A549 (cell line): ENCODE measurements around the gene TPM1. TPM values are rescaled to one million over a fixed set of nuclear protein-coding genes. Genes with fewer than 3 reads are reported as not detected.

Experiments
- ATAC-seq, 2 experiments: fragments of 200-7000 bp in 1 of 2; fragments of >200 bp in 1 of 2; cut with Nextera tagmentation in 1 of 2; cut with Tn5 transposase in 1 of 2; 3 replicates each; pipeline versions ENCODE4 v1.8.0 to v1.9.1; 2018 to 2020; ENCODE audit warnings: mild to moderate bottlenecking in 1 of 2, moderate library complexity in 1 of 2
- CTCF ChIA-PET: fragments of 300-600 bp; sonication (Branson Sonifier 250); formaldehyde crosslinking; extraction: SDS; loops from one replicate; lab custom pipeline; 2021; ENCODE audit warnings: antibody characterized with exemption, inconsistent platforms; lab: Yijun Ruan, JAX
- POLR2A ChIA-PET: fragments of 350-600 bp; formaldehyde crosslinking; extraction: SDS; loops from one replicate; lab custom pipeline; 2021; ENCODE audit warnings: antibody characterized with exemption, inconsistent platforms; lab: Yijun Ruan, JAX
- DNase-seq, 2 experiments: peaks; one replicate each; pipeline versions ENCODE4 v3.0.0 to v3.0.0-alpha.2; 2011 to 2016; ENCODE audit warnings: low read depth in 1 of 2, low spot score in 1 of 2
- FAIRE-seq: peaks from 2 replicates; lab custom pipeline; 2011; peaks lifted over from hg19 to GRCh38; lab: Jason Lieb, UNC
- H3K27ac ChIP-seq, 2 experiments: fragments of >200 bp; sonication (Bioruptor Twin); formaldehyde crosslinking; 3 replicates each; pipeline ENCODE4 v1.5.1; 2016 to 2017
- H3K4me1 ChIP-seq: fragments of >200 bp; sonication (Bioruptor Twin); formaldehyde crosslinking; 3 replicates; pipeline ENCODE4 v1.6.1; 2016
- H3K4me2 ChIP-seq: fragments of >200 bp; sonication (Bioruptor Twin); formaldehyde crosslinking; 3 replicates; pipeline ENCODE4 v1.6.1; 2016
- H3K4me3 ChIP-seq: fragments of >200 bp; sonication (Bioruptor Twin); formaldehyde crosslinking; 3 replicates; pipeline ENCODE4 v1.5.1; 2016
- H3K9me3 ChIP-seq: fragments of >200 bp; sonication (Bioruptor Twin); formaldehyde crosslinking; 3 replicates; pipeline ENCODE4 v1.6.1; 2016
- EHF ChIP-seq: fragments of 250-450 bp; sonication (Bioruptor Pico); IDR thresholded peaks from 2 replicates; pipeline ENCODE4 v1.5.0; 2020; ENCODE audit warnings: mild to moderate bottlenecking
- EP300 ChIP-seq, 2 experiments: fragments of >200 bp; sonication (Bioruptor Twin); formaldehyde crosslinking; IDR thresholded peaks; 2 replicates in 1 of 2; 3 replicates in 1 of 2; pipeline ENCODE4 v1.6.1; 2016 to 2017
- GATA3 ChIP-seq: IDR thresholded peaks from 2 replicates; pipeline ENCODE4 v1.6.1; 2012; ENCODE audit warnings: borderline replicate concordance
- HDAC2 ChIP-seq: fragments of 200-600 bp; sonication (generic); IDR thresholded peaks from 2 replicates; pipeline ENCODE4 v1.6.1; 2016
- HOXB13 ChIP-seq: fragments of 250-450 bp; sonication (Bioruptor Pico); IDR thresholded peaks from 2 replicates; pipeline ENCODE4 v1.5.0; 2020; ENCODE audit warnings: low read depth, mild to moderate bottlenecking, moderate library complexity
- HOXB5 ChIP-seq: fragments of 250-450 bp; sonication (Bioruptor Pico); IDR thresholded peaks from 2 replicates; pipeline ENCODE4 v1.5.0; 2020; ENCODE audit warnings: mild to moderate bottlenecking, moderate library complexity
- JUN ChIP-seq, 2 experiments: fragments of >200 bp; sonication (Bioruptor Twin); formaldehyde crosslinking; IDR thresholded peaks; 2 replicates in 1 of 2; 3 replicates in 1 of 2; pipeline ENCODE4 v1.6.1; 2016 to 2017
- MAZ ChIP-seq: fragments of 150-350 bp; IDR thresholded peaks from 2 replicates; pipeline ENCODE4 v1.6.1; 2014; ENCODE audit warnings: antibody characterized with exemption, low read depth, low read length, borderline replicate concordance
- POLR2AphosphoS2 ChIP-seq: conservative IDR thresholded peaks from 2 replicates; pipeline ENCODE4 v1.6.1; 2012; ENCODE audit warnings: low read length, improper control_type of control experiment, inconsistent platforms
- RARB ChIP-seq: fragments of 250-450 bp; sonication (Bioruptor Pico); IDR thresholded peaks from 2 replicates; pipeline ENCODE4 v1.8.0; 2021; ENCODE audit warnings: mild to moderate bottlenecking, moderate library complexity
- RNF2 ChIP-seq: fragments of 200-600 bp; sonication (generic); IDR thresholded peaks from 2 replicates; pipeline ENCODE4 v1.6.1; 2016; ENCODE audit warnings: low read depth, mild to moderate bottlenecking, antibody characterized with exemption, moderate library complexity, borderline replicate concordance
- SMC3 ChIP-seq: fragments of >200 bp; sonication (Bioruptor Twin); formaldehyde crosslinking; IDR thresholded peaks from 3 replicates; pipeline ENCODE4 v1.6.1; 2018; ENCODE audit warnings: inconsistent platforms
- TFCP2L1 ChIP-seq: fragments of 250-450 bp; sonication (Bioruptor Pico); IDR thresholded peaks from 2 replicates; pipeline ENCODE4 v1.5.0; 2021; ENCODE audit warnings: mild to moderate bottlenecking
- TP53 ChIP-seq: fragments of 250-450 bp; sonication (Bioruptor Pico); IDR thresholded peaks from 2 replicates; pipeline ENCODE4 v1.5.0; 2021; ENCODE audit warnings: mild to moderate bottlenecking, moderate library complexity
- ZC3H11A ChIP-seq: fragments of 450-650 bp; IDR thresholded peaks from 2 replicates; pipeline ENCODE4 v1.6.1; 2014; ENCODE audit warnings: antibody characterized with exemption, mild to moderate bottlenecking
- WGBS: methylation state at CpG from one replicate; pipeline ENCODE4 v1.1.6; 2017; ENCODE audit errors: missing lambda C conversion rate; 5-methylcytosine and 5-hydroxymethylcytosine counted together
- polyA plus RNA-seq, 4 experiments: library from polyadenylated mRNA; depleted of rRNA in 3 of 4; stranded (reverse); fragments of >200 nt; fragmentation: RNase III in 1 of 4; extraction: RNeasy Plus Mini Kit Qiagen cat#74134 plus additional on column Dnase treatment in 1 of 4; gene quantifications; 2 replicates in 3 of 4; 3 replicates in 1 of 4; pipeline ENCODE4 v1.2.3, GENCODE V29; 2011 to 2017
- TF ChIP-seq, protein P1 (sequence below): fragments of 250-450 bp; sonication (Bioruptor Pico); IDR thresholded peaks from 2 replicates; pipeline ENCODE4 v1.5.0; 2020; ENCODE audit warnings: low read depth, mild to moderate bottlenecking, moderate library complexity
- TF ChIP-seq, protein P2 (sequence below): IDR thresholded peaks from 2 replicates; pipeline ENCODE4 v1.6.1; 2012
- TF ChIP-seq, protein P3 (sequence below): IDR thresholded peaks from 2 replicates; pipeline ENCODE4 v1.6.1; 2012; ENCODE audit warnings: low read depth, borderline replicate concordance
- TF ChIP-seq, protein P4 (sequence below): IDR thresholded peaks from 2 replicates; pipeline ENCODE4 v1.6.1; 2012

The TPM1 gene
- polyA plus RNA-seq, 2 of the 4 experiments (the other 2 are of a cell fraction): 894 to 954 TPM

DNA sequence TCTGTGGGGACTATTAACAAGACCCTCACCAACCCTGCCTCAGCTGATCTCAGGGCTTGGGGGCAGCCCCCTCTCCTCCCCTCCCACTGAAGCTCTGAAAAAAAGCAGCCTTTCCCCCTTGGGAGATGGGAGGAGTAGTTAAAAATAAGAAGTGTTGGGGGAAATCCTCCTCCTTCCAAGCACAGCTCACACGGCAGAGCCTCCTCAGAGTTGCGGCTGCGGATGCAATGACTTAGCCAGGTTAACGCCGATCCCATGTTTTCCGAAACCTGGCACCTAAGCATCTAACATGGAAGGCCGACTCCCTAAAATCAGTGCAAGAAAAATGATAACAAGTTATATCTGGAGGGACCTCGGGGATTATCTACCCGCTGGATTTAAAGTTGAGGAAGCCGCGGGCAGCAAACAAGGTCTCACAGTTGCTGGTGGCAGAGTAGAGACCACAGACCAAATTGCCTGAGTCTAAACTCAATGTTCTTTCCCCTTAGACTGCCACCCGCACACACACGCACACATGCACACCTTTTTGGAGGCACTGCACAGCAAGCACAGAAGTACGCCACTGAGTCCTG lies 1.1 kb upstream of the TPM1 start:
- peak overlapping the region; percentile 94 to 97 for H3K27ac ChIP-seq
- DNase-seq (no peak), FAIRE-seq (no peak), ATAC-seq (no peak; a peak in 1 of 6 replicates)
- H3K4me1 ChIP-seq: peaks cover 34% of the 10 kb centered on the region
- ChIA-PET CTCF (interaction anchor here (1.0 to 50.6 kb wide), 19 partner anchors 9 to 300 kb away, joined by 3 to 1136 read pairs (median 5); no protein-coding TSS in a partner anchor), POLR2A (interaction anchor here (0.8 to 7.8 kb wide), 10 partner anchors 18 to 259 kb away, joined by 3 to 98 read pairs (median 4); no protein-coding TSS in a partner anchor)
- H3K9me3 ChIP-seq: peaks cover 6% of the 10 kb centered on the region; the same call in 2 of the 3 replicates
- 84% methylated on average over 14 of the region's 14 CpGs for WGBS
- peak overlapping the region; percentile 93 for H3K4me2 ChIP-seq
- TF ChIP-seq JUN (IDR thresholded peaks at IDR 0.05): no peak
- no peak for TF ChIP-seq EHF (CRISPR knock-in tag)
- TF ChIP-seq, protein P1, sequence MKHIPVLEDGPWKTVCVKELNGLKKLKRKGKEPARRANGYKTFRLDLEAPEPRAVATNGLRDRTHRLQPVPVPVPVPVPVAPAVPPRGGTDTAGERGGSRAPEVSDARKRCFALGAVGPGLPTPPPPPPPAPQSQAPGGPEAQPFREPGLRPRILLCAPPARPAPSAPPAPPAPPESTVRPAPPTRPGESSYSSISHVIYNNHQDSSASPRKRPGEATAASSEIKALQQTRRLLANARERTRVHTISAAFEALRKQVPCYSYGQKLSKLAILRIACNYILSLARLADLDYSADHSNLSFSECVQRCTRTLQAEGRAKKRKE (CRISPR knock-in tag): no peak
- TF ChIP-seq HOXB13 (CRISPR knock-in tag): no peak
- no peak for TF ChIP-seq TP53 (CRISPR knock-in tag)
- no peak for TF ChIP-seq EP300 (IDR thresholded peaks at IDR 0.05)
- H3K4me3 ChIP-seq: peak overlapping the region; percentile 87

DNA sequence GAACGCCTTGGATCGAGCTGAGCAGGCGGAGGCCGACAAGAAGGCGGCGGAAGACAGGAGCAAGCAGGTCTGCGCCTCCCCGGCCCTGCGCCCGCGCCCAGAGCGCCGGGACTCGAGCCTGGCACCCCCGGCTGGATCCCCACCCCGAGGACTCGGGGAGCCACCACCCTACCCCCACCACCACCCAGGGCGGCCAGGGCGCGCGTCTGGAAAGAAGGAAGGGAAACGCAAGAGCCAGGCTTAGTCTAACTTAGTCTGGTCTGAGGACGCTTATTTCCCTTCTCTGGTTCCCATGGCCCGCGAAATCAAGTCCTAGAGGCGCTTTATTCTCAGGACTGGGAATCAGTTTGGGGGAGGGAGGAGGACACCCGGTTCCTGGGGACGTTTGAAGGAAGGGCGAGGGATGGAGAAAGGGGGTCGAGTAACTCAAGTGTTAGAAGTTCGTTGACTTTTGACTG lies 359 bp downstream of the TPM1 start:
- Histone ChIP-seq H3K9me3 (peaks cover 6% of the 10 kb centered on the region; the same call in 2 of the 3 replicates), H3K4me2 (peak overlapping the region; percentile 93), H3K4me3 (peak overlapping the region; percentile 87), H3K27ac (peak overlapping the region; percentile 94 to 97), H3K4me1 (peaks cover 46% of the 10 kb centered on the region)
- WGBS: 1% methylated on average over 25 of the region's 31 CpGs
- FAIRE-seq (no peak), DNase-seq (peak in 1 of 2 experiments; percentile 47), ATAC-seq (peak; percentile 17 to 21; a peak in 4 of 6 replicates)
- POLR2A ChIA-PET: interaction anchor here (0.6 to 7.8 kb wide), 25 partner anchors 12 to 300 kb away, joined by 3 to 98 read pairs (median 4); no protein-coding TSS in a partner anchor
- TF ChIP-seq, protein P2, sequence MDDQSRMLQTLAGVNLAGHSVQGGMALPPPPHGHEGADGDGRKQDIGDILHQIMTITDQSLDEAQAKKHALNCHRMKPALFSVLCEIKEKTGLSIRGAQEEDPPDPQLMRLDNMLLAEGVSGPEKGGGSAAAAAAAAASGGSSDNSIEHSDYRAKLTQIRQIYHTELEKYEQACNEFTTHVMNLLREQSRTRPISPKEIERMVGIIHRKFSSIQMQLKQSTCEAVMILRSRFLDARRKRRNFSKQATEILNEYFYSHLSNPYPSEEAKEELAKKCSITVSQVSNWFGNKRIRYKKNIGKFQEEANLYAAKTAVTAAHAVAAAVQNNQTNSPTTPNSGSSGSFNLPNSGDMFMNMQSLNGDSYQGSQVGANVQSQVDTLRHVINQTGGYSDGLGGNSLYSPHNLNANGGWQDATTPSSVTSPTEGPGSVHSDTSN: 0 out of 2 replicates have a peak, but pooled peaks have one; percentile 0
- TF ChIP-seq TFCP2L1 (CRISPR knock-in tag): no peak
- TF ChIP-seq GATA3: no peak
- no peak for TF ChIP-seq POLR2AphosphoS2
- TF ChIP-seq JUN (IDR thresholded peaks at IDR 0.05): peak in 1 of 2 experiments; percentile 50; a peak in 3 of 5 replicates
- no peak for TF ChIP-seq ZC3H11A
- CTCF ChIA-PET: interaction anchor here (0.9 to 50.6 kb wide), 23 partner anchors 8 to 301 kb away, joined by 3 to 1136 read pairs (median 5); no protein-coding TSS in a partner anchor

DNA sequence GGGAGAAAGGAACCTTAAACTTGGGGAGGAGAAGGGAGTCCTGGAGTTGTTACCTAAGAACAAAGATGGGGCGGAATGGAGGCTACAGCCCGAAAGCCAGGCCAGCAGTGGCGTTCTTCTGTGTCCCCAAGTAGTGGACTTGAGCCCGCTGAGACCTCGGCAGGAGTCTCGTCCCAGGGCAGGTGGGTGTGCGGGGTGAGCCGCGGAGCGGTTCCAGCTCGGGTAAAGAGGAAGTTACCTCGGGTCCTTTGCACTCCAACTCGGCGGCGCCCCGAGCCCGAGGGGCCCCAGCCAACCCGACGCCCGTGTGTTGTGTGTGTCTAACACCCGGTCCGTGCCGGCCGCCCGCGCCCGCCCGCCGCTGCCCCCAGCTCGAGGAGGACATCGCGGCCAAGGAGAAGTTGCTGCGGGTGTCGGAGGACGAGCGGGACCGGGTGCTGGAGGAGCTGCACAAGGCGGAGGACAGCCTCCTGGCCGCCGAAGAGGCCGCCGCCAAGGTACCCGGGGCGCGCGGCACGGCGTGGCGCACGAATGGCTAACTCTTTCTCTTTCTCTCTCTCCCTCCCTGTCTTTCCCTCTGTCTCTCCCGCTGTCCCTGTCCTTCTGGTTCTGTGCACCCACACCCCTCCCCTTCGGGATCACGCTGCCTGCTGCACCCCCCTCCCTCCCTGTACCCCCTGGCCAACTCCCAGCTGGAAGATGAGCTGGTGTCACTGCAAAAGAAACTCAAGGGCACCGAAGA lies 959 bp downstream of the TPM1 start:
- whole genome bisulfite sequencing: 1% methylated on average over 28 of the region's 54 CpGs
- H3K9me3 ChIP-seq: peaks cover 6% of the 10 kb centered on the region; the same call in 2 of the 3 replicates
- CTCF ChIA-PET: interaction anchor here (0.8 to 50.6 kb wide), 25 partner anchors 9 to 302 kb away, joined by 3 to 1136 read pairs (median 5); no protein-coding TSS in a partner anchor
- DNase-seq: no peak
- no peak for FAIRE-seq
- TF ChIP-seq HDAC2 (peak; percentile 16; the same call in 1 of the 2 replicates), EP300 (IDR thresholded peaks at IDR 0.05) (no peak), JUN (IDR thresholded peaks at IDR 0.05) (peak in 1 of 2 experiments; percentile 30; a peak in 2 of 5 replicates), MAZ (no peak), SMC3 (0 out of 3 replicates have a peak, but pooled peaks have one; percentile 1), HOXB5 (CRISPR knock-in tag) (peak; percentile 17; the same call in 1 of the 2 replicates), RNF2 (no peak), RARB (CRISPR knock-in tag) (0 out of 2 replicates have a peak, but pooled peaks have one; percentile 24)
- TF ChIP-seq, protein P3, sequence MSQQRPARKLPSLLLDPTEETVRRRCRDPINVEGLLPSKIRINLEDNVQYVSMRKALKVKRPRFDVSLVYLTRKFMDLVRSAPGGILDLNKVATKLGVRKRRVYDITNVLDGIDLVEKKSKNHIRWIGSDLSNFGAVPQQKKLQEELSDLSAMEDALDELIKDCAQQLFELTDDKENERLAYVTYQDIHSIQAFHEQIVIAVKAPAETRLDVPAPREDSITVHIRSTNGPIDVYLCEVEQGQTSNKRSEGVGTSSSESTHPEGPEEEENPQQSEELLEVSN: 0 out of 2 replicates have a peak, but pooled peaks have one; percentile 18
- TF ChIP-seq, protein P4, sequence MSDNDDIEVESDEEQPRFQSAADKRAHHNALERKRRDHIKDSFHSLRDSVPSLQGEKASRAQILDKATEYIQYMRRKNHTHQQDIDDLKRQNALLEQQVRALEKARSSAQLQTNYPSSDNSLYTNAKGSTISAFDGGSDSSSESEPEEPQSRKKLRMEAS: peak; percentile 28; the same call in 1 of the 2 replicates
- peak overlapping the region; percentile 87 for H3K4me3 ChIP-seq
- H3K4me2 ChIP-seq: peak overlapping the region; percentile 93
- peak in 1 of 2 experiments; percentile 0; a peak in 2 of 6 replicates for ATAC-seq
- POLR2A ChIA-PET: interaction anchor here (0.5 to 7.8 kb wide), 7 partner anchors 13 to 195 kb away, joined by 3 to 98 read pairs (median 6); no protein-coding TSS in a partner anchor
- peak overlapping the region; percentile 94 to 97 for H3K27ac ChIP-seq
- H3K4me1 ChIP-seq: peaks cover 40% of the 10 kb centered on the region
